Cortex of kidney (tissue), 1 donor: ENCODE measurements around the gene ZNF121.

ENCODE experiments used
- DNase-seq: peaks from one replicate; lab custom pipeline; 2025; lab: John Stamatoyannopoulos, UW

The ZNF121 gene

DNA sequence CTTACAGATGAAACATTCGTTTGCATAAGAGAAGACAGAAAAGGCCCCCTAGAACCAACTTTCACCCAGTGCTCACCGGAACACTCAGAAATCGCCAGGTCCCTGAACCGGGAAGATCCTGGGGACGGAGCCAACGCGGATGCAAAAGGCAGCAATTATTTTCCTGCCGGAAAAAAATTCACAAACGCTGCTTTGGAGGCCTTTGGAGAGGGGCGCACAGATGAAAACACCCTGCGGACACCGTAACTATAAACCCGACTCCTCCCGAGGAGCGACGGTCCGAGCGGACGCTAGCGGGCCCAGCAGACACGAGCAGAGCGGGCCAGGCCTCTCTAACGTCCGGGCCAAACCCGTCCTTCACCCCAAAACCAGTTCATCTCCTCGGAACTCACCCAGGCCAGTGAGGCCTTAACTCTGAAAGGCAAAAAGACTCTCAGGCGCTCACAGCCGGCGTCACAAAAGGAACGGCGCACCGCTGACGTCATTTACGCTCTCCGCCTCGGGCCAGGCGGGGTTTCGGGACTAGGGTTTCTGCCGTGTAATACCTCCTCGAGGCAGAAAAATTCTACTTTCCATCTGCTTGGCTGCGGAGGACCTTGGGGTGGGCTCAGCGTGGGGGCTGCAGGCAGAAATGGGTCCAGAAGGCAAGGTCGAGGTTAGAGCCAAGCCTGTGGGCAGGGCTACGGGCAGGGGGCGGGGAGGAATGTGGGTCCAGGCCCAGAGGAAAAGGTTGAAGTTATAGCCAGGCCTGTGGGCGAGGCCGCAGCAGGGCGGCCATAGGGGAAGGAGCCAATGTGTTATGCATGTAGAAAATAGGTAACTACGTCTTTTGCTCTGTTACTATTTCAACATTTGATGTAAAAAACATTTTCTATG is 45.9 kb downstream of the ZNF121 start, which contains the start of gene ZNF426:
TSS of gene ZNF426 (minus strand) at position 463 of the 876 bp plus-strand sequence. CDS start 2,413 bp downstream, outside the sequence.
- DNase-seq: no peak

- DNase-seq: no peak
Observed at GRCh38 chr19:9535934-9536333, 48.4 kb downstream of the ZNF121 start.

- DNase-seq: no peak
Observed at GRCh38 chr19:9531933-9532332, 52.4 kb downstream of the ZNF121 start.

DNA sequence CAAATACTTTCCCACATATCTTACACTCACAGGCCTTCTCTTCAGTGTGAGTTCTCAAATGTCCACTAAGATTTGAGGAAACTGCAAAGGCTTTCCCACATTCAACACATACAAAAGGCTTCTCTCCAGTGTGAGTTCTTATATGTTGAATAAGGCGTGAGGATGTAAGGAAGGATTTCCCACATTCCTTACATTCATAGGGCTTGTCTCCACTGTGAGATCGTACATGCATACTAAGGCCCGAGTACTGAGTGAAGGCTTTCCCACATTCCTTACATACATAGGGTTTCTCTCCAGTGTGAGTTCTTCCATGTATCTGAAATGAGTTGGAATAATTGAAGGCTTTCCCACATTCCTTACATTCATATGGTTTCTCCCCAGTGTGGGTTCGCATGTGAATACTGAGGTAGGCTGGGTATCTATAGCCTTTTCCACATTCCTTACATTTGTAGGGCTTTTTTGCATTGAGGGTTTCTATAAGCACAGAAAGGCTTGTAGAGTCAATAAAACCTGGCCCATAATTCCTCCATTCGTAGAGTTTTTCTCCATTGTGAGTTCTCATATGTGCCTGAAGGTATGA is 55.5 kb downstream of the ZNF121 start:
- no peak for DNase-seq

- DNase-seq: no peak
Observed at GRCh38 chr19:9523885-9524474, 60.3 kb downstream of the ZNF121 start.
